K562 (cell line): ENCODE measurements around the gene ENG. TPM values are rescaled to one million over a fixed set of nuclear protein-coding genes. Genes with fewer than 3 reads are reported as not detected.

Experiments
- ATF1 ChIP-seq, 2 experiments: fragments of 450-650 bp in 1 of 2; IDR thresholded peaks; 2 replicates each; pipeline ENCODE4 v1.6.1; 2016; ENCODE audit warnings: missing compliant biosample characterization in 1 of 2, missing genetic modification characterization in 1 of 2
- CCNT2 ChIP-seq: IDR thresholded peaks from 2 replicates; pipeline ENCODE4 v1.6.1; 2011; ENCODE audit warnings: borderline replicate concordance, low read depth, mild to moderate bottlenecking, moderate library complexity, mixed read lengths, low read length; ENCODE audit not compliant: insufficient read length; ENCODE audit errors: extremely low read depth
- CXXC5 ChIP-seq: fragments of 250-450 bp; sonication (Bioruptor Pico); IDR thresholded peaks from 2 replicates; pipeline ENCODE4 v1.8.0; 2022; ENCODE audit warnings: inconsistent platforms, mild to moderate bottlenecking, moderate library complexity
- E2F3 ChIP-seq: fragments of 250-450 bp; sonication (Bioruptor Pico); IDR thresholded peaks from 2 replicates; pipeline ENCODE4 v1.4.0; 2020; ENCODE audit warnings: mild to moderate bottlenecking
- HMGN3 ChIP-seq: IDR thresholded peaks from 2 replicates; pipeline ENCODE4 v1.6.1; 2011; ENCODE audit warnings: borderline replicate concordance, low read depth, mild to moderate bottlenecking, mixed read lengths, low read length; ENCODE audit not compliant: insufficient read length; ENCODE audit errors: extremely low read depth
- HSF4 ChIP-seq: fragments of 250-450 bp; sonication (Bioruptor Pico); IDR thresholded peaks from 2 replicates; pipeline ENCODE4 v2.1.2; 2022; ENCODE audit warnings: mild to moderate bottlenecking, moderate library complexity, borderline replicate concordance
- MAZ ChIP-seq, 2 experiments: fragments of 450-650 bp in 1 of 2; sonication (generic) in 1 of 2; formaldehyde crosslinking; IDR thresholded peaks in 1 of 2; conservative IDR thresholded peaks in 1 of 2; 2 replicates each; pipeline versions ENCODE4 v1.4.0 to v1.5.0; 2020; ENCODE audit warnings: mild to moderate bottlenecking in 1 of 2, missing genetic modification reagents in 1 of 2
- MBD2 ChIP-seq: sonication (generic); IDR thresholded peaks from 2 replicates; pipeline ENCODE4 v1.6.1; 2016; ENCODE audit warnings: low read depth, borderline replicate concordance
- RBM15 ChIP-seq: fragments of 200-400 bp; formaldehyde crosslinking; IDR thresholded peaks from 2 replicates; pipeline ENCODE4 v1.6.1; 2018; ENCODE audit warnings: mild to moderate bottlenecking, low read length, moderate library complexity; ENCODE audit not compliant: insufficient read depth
- SRSF7 ChIP-seq: fragments of 200-400 bp; formaldehyde crosslinking; optimal IDR thresholded peaks from 2 replicates; pipeline ENCODE3; 2017; ENCODE audit warnings: mild to moderate bottlenecking, low read depth, low read length
- SRSF9 ChIP-seq: fragments of 200-400 bp; formaldehyde crosslinking; IDR thresholded peaks from 2 replicates; pipeline ENCODE4 v1.6.1; 2017; ENCODE audit warnings: low read depth, low read length, borderline replicate concordance
- ZNF217 ChIP-seq: sonication (generic); formaldehyde crosslinking; IDR thresholded peaks from 2 replicates; pipeline ENCODE4 v1.8.0; 2022; ENCODE audit warnings: mild to moderate bottlenecking, missing genetic modification reagents
- ZNF274 ChIP-seq: IDR thresholded peaks from 2 replicates; pipeline ENCODE4 v1.6.1; 2011; ENCODE audit warnings: low read depth, mild to moderate bottlenecking, low read length, moderate library complexity, borderline replicate concordance
- polyA plus RNA-seq, 8 experiments: library from polyadenylated mRNA; depleted of rRNA in 4 of 8; stranded (reverse) in 5 of 8; unstranded in 3 of 8; fragments of >200 nt; fragmentation: Nextera tagmentation in 2 of 8; fragmentation: Illumina TruSeq in 1 of 8; extraction: Ambion mirVana in 2 of 8; extraction: Trizol in 1 of 8; gene quantifications; 2 replicates each; pipeline versions ENCODE4 v1.2.1 to v1.2.3, GENCODE V29; 2011 to 2014; ENCODE audit warnings: inconsistent platforms in 1 of 8, missing spikeins in 1 of 8
- total RNA-seq, 7 experiments: library from RNA; depleted of rRNA in 6 of 7; stranded (reverse); fragments of >200 nt in 6 of 7; fragmentation: Illumina TruSeq in 2 of 7; extraction: Trizol in 2 of 7; gene quantifications; 2 replicates each; pipeline versions ENCODE4 v1.2.1 to v1.2.3, GENCODE V29; 2011 to 2021; ENCODE audit warnings: low replicate concordance in 1 of 7
- TF ChIP-seq, protein P1 (sequence below): fragments of 450-650 bp; IDR thresholded peaks from 2 replicates; pipeline ENCODE4 v1.6.1; 2014; ENCODE audit warnings: low read depth, mild to moderate bottlenecking, moderate library complexity, borderline replicate concordance
- TF ChIP-seq, protein P2 (sequence below): fragments of 450-650 bp; formaldehyde crosslinking; IDR thresholded peaks from 2 replicates; pipeline ENCODE4 v1.4.0; 2020; ENCODE audit warnings: mild to moderate bottlenecking, moderate library complexity
- TF ChIP-seq, protein P3 (sequence below): sonication (generic); IDR thresholded peaks from 2 replicates; pipeline ENCODE4 v1.6.1; 2016
- TF ChIP-seq, protein P4 (sequence below): fragments of 450-650 bp; conservative IDR thresholded peaks from 2 replicates; pipeline ENCODE4 v1.6.1; 2016; ENCODE audit warnings: missing genetic modification characterization, low read depth, mild to moderate bottlenecking, missing compliant biosample characterization, moderate library complexity
- TF ChIP-seq, protein P5 (sequence below): fragments of 450-650 bp; IDR thresholded peaks from 2 replicates; pipeline ENCODE4 v1.6.1; 2016; ENCODE audit warnings: antibody characterized with exemption

Gene ENG
- total and polyA plus RNA-seq, 9 of the 15 experiments (the other 6 are each of a cell fraction or from before 2014, with no cell fraction given), result 0.04 to 0.40 (median 0.14) TPM; not detected in 1

DNA sequence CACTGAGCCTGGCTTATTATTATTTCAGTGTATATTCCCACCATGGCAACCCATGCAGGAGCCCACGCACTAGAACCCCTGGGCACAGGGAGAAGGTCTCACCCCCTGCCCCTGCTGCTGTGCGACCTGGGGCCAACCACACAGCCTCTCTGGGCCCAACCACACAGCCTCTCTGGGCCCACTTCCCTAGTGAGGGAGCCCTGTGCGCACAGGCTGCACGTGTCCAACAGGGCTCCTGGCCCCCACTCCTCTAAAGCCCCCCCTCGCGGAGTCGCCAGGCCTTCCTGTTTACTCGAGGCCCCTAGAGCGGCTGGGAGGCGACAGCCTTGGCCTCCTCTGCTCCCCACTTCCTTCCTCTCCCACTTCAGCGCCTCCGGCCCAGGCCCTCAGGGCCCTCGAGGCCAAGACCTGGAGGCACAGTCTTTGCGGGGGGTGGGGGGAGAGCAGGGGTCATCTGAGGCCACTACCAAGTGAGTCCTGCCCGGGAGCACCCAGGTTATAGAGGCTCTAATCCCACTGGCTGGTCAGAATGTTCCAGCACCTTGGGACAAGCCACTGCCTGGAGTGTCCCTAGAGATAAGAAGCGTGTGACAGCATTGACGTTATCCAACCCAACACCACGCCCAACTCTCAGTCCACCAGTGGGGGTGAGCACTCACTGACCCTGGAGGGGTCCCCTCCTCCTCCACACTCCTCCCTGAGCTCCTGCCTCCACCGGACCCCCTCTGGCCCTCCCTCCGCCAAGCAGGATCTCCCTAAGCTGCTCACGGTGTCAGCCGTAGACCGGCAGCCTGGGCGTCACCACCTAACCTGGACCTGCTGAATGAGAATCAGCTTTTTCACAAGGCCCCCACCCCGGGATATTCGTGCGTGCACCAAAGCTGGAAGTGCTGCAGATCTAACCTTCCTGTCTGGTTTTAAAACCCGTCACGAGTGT lies 7.9 kb upstream of the ENG start (continued):
- TF ChIP-seq HSF4 (CRISPR knock-in tag) (0 out of 2 replicates have a peak, but pooled peaks have one; percentile 26), HMGN3 (peak; percentile 98), SRSF9 (no peak), MBD2 (peak; percentile 69), E2F3 (CRISPR knock-in tag) (no peak), SRSF7 (no peak), RBM15 (no peak), CXXC5 (CRISPR knock-in tag) (peak; percentile 87), ATF1 (CRISPR knock-in tag; IDR thresholded peaks at IDR 0.05) (no peak), ATF1 (tag; IDR thresholded peaks at IDR 0.05) (peak; percentile 93), CCNT2 (peak; percentile 85), ZNF217 (CRISPR knock-in tag) (no peak), ZNF274 (no peak), MAZ (CRISPR knock-in tag; conservative IDR thresholded peaks at IDR 0.05 in 1 of 2, IDR thresholded peaks at IDR 0.05 in 1 of 2) (peak; percentile 89 to 94)
- TF ChIP-seq, protein P1, sequence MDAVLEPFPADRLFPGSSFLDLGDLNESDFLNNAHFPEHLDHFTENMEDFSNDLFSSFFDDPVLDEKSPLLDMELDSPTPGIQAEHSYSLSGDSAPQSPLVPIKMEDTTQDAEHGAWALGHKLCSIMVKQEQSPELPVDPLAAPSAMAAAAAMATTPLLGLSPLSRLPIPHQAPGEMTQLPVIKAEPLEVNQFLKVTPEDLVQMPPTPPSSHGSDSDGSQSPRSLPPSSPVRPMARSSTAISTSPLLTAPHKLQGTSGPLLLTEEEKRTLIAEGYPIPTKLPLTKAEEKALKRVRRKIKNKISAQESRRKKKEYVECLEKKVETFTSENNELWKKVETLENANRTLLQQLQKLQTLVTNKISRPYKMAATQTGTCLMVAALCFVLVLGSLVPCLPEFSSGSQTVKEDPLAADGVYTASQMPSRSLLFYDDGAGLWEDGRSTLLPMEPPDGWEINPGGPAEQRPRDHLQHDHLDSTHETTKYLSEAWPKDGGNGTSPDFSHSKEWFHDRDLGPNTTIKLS, result peak; percentile 16; the same call in 1 of the 2 replicates
- TF ChIP-seq, protein P2, sequence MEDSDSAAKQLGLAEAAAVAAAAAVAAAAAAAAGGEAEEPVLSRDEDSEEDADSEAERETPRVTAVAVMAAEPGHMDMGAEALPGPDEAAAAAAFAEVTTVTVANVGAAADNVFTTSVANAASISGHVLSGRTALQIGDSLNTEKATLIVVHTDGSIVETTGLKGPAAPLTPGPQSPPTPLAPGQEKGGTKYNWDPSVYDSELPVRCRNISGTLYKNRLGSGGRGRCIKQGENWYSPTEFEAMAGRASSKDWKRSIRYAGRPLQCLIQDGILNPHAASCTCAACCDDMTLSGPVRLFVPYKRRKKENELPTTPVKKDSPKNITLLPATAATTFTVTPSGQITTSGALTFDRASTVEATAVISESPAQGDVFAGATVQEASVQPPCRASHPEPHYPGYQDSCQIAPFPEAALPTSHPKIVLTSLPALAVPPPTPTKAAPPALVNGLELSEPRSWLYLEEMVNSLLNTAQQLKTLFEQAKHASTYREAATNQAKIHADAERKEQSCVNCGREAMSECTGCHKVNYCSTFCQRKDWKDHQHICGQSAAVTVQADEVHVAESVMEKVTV (CRISPR knock-in tag), result 0 out of 2 replicates have a peak, but pooled peaks have one; percentile 19
- TF ChIP-seq, protein P3, sequence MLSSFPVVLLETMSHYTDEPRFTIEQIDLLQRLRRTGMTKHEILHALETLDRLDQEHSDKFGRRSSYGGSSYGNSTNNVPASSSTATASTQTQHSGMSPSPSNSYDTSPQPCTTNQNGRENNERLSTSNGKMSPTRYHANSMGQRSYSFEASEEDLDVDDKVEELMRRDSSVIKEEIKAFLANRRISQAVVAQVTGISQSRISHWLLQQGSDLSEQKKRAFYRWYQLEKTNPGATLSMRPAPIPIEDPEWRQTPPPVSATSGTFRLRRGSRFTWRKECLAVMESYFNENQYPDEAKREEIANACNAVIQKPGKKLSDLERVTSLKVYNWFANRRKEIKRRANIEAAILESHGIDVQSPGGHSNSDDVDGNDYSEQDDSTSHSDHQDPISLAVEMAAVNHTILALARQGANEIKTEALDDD, result peak; percentile 48; the same call in 1 of the 2 replicates
- TF ChIP-seq, protein P4, sequence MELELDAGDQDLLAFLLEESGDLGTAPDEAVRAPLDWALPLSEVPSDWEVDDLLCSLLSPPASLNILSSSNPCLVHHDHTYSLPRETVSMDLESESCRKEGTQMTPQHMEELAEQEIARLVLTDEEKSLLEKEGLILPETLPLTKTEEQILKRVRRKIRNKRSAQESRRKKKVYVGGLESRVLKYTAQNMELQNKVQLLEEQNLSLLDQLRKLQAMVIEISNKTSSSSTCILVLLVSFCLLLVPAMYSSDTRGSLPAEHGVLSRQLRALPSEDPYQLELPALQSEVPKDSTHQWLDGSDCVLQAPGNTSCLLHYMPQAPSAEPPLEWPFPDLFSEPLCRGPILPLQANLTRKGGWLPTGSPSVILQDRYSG (tag), result peak; percentile 72; the same call in 1 of the 2 replicates
- TF ChIP-seq, protein P5, sequence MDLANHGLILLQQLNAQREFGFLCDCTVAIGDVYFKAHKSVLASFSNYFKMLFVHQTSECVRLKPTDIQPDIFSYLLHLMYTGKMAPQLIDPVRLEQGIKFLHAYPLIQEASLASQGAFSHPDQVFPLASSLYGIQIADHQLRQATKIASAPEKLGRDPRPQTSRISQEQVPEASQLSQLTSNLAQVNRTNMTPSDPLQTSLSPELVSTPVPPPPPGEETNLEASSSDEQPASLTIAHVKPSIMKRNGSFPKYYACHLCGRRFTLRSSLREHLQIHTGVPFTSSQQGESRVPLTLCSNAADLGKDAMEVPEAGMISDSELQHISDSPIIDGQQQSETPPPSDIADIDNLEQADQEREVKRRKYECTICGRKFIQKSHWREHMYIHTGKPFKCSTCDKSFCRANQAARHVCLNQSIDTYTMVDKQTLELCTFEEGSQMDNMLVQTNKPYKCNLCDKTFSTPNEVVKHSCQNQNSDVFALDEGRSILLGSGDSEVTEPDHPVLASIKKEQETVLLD, result peak; percentile 82; the same call in 1 of the 2 replicates
